GM11168 (cell line): ENCODE measurements around the gene NFKBIB.

ENCODE experiments used
- in situ Hi-C: fragments of 300-500 bp; cut with MboI; formaldehyde crosslinking; loops from one replicate; pipeline ENCODE4 v1.12.0; 2022; ENCODE audit warnings: low sequenced_read_pairs; ENCODE audit not compliant: unreplicated experiment

NFKBIB gene

DNA sequence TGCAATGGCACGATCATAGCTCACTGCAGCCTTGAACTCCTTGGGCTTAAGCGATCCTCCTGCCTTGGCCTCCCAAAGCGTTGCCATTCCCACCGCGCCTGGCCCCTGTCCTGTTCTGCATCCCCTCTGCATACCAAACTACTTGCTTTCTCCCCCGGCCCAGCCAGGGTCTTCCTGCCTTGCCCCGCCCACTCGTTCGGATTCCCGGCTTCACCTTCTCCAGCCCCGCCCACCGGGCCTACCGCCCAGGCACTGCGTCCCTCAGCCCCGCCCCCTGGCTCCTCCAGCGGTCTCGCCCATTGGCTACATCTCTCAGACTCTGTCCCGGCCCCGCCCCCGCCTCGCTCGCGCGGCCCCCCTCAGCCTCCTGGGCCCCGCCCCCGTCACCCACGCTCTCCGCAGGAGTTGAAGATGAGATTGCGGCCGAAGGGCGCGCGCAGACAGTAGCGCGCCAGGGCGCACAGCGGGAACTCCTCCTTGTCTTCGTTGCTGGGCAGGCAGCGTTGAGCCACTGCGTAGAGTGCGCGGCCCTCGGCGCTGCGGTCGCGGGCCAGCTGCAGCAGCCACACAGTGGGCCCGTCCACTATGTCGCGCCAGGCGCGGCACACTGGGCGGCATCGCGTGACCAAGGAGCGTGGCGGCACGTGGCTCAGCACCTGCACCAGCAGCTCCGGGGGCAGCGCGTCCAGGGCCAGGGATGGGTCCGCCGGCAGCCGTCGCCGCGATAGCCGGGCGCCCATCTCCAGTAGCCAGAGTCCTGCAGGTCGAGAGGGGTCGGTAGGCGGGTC lies 50.0 kb downstream of the NFKBIB start:
- in situ Hi-C loops, result loop anchor here (10.0 kb wide), 1 partner anchor 385 kb away; the partner anchor contains the start of gene GMFG

DNA sequence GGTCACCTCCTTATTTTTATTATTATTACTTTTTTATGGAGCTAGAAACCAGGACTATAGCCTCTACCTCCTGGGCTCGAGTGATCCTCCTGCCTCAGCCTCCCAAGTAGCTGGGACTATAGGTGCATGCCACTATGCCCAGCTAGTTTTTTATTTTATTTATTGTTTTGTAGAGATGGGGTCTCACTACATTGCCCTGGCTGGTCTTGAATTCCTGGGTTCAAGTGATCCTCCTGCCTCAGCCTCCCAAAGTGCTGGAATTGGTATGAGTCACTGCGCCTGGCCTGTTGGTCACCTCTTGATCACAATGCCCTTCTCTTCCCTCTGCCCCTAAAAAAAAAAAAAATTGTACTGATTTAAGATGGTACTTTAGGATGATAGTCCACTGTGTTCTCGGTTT lies 51.4 kb downstream of the NFKBIB start:
- in situ Hi-C loops, result loop anchor here (10.0 kb wide), 1 partner anchor 384 kb away; the partner anchor contains the start of gene GMFG

DNA sequence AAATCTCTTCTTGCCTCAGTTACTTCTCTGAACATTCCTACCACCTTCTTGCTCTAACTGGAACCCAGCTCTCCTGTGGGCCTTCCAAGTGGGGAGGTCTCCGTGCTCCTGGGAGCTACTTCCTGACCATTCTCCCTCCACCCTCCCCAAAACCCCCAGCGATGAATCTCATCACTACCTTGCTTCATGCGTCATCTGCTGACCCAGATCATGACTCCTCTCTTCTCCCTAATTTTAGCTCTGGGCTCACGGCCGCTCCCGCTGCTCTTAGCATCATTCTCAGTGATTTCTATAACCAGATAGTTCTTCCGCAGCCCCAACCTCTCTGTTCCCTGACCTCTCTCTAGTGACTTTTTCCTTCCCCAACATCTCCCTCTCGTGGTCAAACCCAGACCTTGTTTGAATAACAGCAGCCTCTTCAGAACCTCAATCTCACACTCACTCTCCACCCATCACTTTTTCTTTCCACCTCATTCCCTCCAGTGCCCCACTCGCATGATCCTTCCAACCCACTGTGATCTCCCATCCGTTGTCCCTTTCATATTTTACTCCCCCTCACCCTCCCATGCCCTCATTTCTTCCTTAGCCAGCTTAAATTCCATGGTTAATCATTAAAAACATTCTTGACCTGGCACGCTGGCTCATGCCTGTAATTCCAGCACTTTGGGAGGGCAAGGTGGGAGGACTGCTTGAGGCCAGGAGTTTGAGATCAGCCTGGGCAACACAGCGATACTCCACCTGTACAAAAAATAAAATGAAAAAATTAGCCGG lies 52.8 kb downstream of the NFKBIB start:
- in situ Hi-C loops, result loop anchor here (10.0 kb wide), 1 partner anchor 382 kb away; the partner anchor contains the start of gene GMFG

DNA sequence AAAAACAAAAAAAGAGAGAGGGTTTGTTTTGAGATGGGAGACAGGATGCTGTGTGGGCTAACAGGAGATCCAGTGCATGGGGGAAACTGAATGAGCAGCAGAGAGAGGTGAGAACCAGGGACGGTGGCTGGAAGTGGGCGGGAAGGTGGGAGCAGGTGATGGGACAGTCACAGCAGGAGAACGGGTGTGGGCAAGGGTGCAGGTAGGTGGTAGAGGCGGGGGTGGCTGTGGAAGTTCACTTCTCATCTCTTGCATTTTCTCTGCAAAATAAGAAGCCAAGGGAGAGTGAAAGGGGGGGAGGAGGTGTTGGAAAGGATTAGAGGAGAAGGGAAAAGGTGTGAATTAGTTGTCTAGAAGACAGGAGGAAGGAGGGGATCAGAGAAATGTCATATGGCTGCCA lies 53.9 kb downstream of the NFKBIB start:
- in situ Hi-C loops, result loop anchor here (10.0 kb wide), 1 partner anchor 381 kb away; the partner anchor contains the start of gene GMFG

DNA sequence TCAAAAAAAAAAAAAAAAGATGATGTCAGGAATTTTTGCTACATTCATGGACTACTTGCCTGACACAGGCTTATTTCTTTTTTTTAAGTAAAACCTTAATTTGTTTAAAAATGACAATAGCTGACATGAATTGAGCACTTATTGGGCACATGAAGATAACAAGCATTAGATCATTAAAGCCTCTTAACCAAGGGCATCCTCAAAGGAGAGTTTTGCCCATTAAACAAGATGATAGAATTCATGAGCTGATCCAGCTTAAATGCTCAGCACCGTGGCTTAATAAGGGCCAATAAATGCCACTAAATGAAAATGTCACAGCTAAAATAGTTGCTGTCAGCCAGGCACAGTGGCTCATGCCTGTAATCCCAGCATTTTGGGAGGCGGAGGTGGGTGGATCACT lies 56.5 kb downstream of the NFKBIB start:
- in situ Hi-C loops, result loop anchor here (10.0 kb wide), 1 partner anchor 379 kb away; the partner anchor contains the start of gene GMFG

GRCh38 chr19:38958301-38958700 lies 58.5 kb downstream of the NFKBIB start:
- in situ Hi-C loops, result loop anchor here (10.0 kb wide), 1 partner anchor 376 kb away; the partner anchor contains the start of gene GMFG
